GM19193 (cell line): Measurements from ENCODE around the gene GUF1.

Source experiments
- POLR2A ChIP-seq: IDR thresholded peaks from 4 replicates; pipeline ENCODE4 v1.6.1; 2011; ENCODE audit not compliant: insufficient read depth, insufficient read length; ENCODE audit errors: extremely low read depth

GUF1 gene, protein sequence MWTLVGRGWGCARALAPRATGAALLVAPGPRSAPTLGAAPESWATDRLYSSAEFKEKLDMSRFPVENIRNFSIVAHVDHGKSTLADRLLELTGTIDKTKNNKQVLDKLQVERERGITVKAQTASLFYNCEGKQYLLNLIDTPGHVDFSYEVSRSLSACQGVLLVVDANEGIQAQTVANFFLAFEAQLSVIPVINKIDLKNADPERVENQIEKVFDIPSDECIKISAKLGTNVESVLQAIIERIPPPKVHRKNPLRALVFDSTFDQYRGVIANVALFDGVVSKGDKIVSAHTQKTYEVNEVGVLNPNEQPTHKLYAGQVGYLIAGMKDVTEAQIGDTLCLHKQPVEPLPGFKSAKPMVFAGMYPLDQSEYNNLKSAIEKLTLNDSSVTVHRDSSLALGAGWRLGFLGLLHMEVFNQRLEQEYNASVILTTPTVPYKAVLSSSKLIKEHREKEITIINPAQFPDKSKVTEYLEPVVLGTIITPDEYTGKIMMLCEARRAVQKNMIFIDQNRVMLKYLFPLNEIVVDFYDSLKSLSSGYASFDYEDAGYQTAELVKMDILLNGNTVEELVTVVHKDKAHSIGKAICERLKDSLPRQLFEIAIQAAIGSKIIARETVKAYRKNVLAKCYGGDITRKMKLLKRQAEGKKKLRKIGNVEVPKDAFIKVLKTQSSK

DNA sequence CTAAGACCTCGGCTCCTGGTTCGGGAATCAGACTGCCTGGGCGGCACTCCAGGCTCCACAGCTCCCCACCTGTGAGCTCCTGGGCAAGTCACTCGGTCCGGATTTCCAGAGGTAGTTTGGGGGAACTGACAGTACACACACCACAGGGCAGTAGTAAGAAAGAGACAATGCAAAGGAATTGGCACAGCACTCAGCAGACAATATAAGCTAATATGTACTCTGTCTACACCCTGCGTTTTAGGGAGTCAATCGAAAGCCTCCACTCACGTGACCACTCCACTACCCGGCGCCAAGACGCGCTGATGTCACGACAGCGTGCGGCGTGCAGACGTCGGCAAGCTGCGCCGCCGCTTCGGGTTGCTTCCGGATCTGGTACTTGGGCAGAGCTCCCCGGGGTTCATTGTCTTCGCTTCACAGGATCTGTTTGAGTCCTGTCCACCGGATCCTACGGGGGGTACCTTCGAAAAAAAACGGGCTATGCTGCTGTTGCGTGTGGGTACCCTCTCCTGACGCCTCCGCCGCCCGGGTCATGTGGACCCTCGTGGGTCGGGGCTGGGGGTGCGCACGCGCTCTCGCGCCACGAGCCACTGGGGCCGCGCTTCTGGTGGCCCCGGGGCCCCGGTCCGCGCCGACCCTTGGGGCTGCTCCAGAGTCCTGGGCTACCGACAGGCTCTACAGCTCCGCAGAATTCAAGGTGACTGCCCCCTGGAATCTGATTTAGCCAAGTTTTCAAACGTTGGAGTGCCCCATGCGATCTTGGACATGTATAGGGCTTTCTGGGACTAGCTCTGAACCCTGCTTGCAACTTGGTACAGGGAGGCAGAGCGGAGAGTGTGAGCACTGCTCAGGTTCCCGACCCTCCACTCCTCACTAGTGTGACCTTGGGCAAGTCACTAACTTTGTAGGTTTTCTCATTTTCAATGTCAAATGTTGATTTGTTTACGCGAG is at the start of gene GUF1:
Gene GUF1 (plus strand): TSS at position 327 of the 948 bp plus-strand sequence. CDS start 203 bp downstream, at position 530.
- TF ChIP-seq POLR2A: peak; percentile 96

DNA sequence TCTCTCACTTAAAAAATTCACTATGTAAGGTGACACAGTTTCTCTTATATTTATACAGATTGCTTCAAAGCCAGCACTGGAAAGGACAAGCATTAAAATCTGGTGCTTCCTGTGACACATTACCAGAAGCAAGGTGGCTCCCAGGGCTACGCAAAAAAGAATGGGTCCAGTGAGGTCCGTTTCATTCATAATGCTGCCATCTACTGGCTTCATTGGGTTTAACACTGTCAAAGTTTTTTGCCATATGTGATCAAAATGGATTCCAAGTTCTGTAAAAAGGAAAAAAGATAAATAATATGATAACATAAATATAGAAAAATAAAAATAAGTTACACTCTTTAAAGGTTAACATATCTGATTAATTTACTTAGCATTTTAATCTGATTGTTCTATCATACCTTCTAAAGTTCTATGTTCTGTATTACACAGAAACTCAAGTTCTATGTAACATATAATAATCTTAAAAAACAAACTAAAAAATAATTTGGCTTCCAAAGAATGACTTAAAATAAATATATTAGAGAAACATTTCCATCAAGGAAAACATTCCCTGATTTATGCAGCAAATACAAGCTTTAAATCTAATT is 48.8 kb upstream of the GUF1 start:
- TF ChIP-seq POLR2A: no peak

DNA sequence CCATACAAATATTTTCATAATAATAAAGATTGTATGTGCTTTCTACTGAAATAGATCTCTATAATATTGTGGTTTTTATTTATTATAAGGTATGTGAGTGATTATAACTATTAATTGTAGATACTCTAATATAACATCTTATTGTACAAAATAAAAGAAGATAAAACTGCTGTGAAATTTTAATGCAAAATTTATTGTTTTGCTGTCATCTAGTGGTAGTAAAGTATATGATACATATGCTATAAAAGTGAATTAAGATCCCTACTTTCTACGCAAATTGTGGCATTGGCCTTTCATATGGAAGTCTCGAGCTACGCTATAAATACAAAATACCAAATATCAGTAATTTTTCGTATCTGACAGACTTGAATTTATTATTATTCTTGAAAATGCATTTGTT is 46.1 kb upstream of the GUF1 start:
- TF ChIP-seq POLR2A: no peak

DNA sequence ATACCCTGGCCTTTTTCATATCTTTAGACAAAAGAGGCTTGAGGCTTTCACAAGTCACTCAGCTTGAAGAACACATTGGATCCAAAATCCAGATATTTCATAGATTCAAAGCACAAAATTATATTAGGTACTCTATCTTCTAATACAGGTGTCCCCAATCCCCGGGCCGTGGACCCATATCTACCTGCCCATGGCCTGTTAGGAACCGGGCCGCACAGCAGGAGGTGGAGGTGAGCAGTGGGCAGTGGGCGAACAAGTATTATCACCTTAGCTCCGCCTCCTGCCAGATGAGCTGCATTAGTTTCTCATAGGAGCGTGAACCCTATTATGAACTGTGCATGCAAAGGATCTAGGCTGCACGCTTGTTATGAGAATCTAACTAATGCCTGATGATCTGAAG is 45.5 kb upstream of the GUF1 start:
- TF ChIP-seq POLR2A: no peak

DNA sequence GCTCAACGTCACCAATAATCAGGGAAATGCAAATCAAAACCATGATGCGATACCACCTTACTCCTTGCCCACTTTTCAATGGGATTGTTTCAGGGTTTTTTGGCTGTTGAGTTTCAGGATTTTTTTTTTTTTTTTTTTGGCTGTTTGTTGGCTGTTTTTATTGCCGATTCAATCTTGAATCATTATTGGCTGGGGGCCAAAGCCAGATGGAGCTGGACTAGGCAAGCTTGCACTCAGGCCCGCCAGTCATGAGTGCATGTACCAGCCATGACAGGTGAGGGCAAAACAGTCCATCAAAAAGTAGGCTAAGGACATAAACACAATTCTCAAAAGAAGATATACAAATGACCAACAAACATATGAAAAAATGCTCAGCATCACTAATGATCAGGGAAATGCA is 40.1 kb upstream of the GUF1 start:
- no peak for TF ChIP-seq POLR2A

DNA sequence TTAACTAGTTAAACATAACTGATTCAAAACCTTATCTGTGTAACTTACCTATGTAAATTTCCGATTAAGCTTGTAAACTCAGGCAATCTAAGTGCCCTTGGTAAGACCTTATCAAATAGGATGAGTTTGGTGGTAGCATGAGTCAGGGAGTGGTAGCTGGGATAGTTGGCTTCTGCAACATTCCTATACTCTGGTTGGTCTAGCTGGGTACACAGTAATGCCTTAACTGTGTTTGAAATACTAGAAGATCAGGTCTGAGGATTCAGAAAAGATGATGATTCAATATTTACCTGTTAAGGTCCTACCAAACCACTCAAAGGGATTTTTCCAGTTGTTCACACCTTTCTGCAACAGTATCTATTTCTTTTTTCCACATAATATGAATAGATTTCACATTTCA is 32.1 kb upstream of the GUF1 start:
- TF ChIP-seq POLR2A: no peak

DNA sequence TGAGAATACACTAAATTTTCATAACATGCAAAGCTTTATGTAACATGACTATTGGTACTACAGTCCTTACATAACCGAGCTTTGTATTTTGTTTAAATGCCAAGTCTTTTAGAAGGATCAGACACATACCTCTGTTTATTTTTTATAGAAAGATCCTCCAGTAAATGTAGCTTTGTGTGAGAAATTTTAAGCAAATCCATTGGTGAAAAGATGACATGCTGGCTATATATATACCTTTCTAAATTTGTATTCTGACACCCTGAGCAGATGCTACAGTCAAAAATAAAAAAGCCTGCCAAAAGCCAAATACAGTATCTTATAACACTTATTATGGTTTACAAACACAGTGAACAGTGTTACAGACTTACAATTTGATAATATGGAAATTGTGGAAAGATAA is 26.8 kb upstream of the GUF1 start, which contains the start of gene YIPF7:
Gene YIPF7 (minus strand): TSS at position 201 of the 400 bp plus-strand sequence. CDS start 1,525 bp downstream, outside the sequence.
- no peak for TF ChIP-seq POLR2A

DNA sequence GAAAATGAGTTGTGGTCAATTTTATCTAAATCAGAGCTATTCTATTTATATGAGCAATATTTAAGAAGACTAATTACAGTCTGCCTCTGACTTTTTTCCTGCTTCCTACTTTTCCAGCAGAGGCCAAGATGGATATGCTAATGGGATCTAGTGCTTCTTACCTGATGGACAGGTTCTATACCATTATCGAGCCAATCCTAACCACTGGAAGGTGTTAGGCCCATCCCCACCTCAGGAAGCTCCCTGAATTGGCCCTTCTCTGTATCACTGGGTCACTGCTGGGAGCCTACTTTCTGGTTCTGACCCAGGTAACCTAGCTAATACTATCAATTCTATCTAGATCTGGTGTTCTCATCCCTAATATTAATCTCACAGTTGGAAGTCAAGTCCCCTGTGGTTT is 26.2 kb upstream of the GUF1 start:
- TF ChIP-seq POLR2A: no peak

DNA sequence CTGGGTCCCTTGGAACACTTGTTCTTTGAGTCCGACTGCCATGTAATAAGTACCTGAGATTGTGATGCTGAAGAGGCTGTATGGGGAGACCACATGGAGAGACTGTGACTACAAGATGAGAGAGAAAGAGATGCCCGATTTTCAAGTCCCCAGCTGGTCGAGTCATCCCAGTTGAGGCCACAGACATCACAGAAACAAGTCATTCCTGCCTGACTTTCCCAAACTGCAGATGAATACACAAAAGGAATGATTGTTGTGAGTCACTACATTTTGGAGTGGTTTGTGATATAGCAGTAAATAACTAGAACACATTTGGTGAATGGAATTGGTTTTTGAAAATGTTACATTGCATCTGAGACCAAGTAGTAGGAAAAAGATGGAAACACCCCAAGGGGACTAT is 17.8 kb upstream of the GUF1 start:
- TF ChIP-seq POLR2A: no peak

DNA sequence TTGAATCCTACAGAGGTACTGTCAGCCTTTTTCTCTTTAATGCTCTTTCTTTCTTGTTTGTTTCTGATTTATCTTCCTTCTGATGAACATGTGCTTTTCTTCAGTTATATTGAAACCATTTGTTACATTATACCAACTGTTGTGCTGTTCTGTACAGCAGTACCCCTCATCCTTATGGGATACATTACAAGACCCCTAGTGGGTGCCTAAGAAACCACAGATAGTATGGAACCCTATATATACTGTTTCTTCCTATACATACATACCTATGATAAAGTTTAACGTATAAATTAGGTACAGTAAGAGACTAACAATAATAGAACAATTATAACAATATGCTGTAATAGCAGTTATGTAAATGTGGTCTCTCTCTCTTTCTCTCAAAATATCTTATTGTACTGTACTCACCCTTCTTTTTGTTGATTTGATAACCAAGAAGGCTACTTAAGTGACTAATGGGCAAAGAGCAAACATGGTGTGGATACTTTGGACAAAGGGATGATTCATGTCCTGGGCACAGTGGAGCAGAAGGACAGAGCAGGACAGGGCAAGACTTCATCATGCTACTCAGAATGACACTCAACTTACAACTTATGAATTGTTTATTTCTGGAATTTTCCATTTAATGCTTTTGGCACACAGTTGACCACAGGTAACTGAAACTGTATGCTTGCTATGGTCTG is 16.1 kb upstream of the GUF1 start:
- TF ChIP-seq POLR2A: no peak

DNA sequence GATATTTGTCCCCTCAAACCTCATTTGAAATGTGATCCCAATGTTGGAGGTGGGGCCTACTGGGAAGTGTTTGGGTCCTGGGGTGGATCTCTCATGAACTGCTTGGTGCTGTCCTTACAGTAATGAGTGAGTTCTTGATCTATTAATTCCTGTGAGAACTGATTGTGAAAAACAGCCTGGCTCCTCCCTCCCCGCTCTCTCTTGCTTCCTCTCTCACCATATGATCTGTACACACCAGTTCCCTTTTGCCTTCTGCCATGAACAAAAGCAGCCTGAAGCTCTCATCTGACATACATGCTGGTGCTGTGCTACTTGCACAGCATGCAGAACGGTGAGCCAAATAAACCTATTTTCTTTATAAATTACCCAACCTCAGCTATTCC is 15.6 kb upstream of the GUF1 start:
- TF ChIP-seq POLR2A: no peak

DNA sequence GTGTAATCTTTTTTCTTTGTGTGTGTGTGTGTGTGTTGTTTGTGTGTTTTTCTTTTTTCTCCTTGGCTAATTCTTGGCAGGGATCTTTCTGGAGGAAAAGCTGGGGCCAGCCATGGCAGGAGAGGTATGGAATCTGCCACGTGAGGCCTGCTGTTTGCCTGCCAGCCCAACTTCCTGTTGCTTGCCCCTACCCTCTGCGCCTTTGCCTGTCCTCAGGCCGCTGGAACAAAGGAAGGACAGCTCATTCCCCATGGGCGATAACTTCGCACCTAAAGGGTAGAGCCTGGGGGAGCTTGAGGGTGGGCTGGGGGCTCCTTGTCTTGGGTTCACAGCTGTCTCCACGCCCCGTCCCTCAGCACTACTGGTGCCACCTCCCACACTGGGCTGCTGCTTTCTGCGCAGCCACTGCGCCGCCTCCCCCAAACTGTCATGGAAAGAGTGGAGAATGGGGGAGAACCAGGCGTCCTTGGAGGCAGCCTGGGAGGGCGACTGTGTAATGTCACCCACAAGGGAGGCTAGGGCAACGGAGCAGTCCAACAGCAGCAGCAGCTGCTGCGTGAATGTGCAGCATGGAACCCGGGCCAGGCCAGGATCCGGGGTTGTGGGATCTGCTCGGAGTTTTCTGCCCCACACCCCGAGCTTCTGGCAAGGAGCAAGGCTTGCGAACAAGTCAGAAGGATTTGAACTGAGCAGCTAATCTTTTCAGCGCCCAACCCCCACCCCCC is 14.5 kb upstream of the GUF1 start:
- no peak for TF ChIP-seq POLR2A

DNA sequence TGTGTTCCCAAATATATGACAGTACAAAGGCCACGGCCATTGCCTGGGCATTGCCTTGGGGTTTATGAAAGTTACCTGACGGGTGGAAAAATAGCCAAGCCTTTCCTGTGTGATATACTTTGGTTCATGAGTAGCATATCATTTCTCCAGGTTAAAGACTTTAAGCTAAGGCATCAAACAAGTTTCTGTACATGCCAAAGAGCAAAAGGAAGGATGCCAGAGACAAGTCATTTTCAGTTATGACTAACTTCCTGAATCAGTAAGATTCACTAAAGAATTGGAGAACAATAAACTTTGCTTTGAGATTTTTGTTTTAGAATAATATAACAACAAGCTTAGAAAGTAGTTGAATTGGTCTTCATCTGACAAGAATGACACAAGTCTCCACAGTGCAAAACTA is 9.7 kb upstream of the GUF1 start:
- TF ChIP-seq POLR2A: no peak
